LNCaP clone FGC (cell line): ENCODE data around the gene RALGAPA2.

ENCODE experiments used
- DNase-seq: peaks from one replicate; pipeline ENCODE4 v3.0.0-alpha.2; 2011; ENCODE audit warnings: low read depth
- H3K4me3 ChIP-seq: 2 replicates; pipeline ENCODE4 v1.5.1; 2011; ENCODE audit warnings: mild to moderate bottlenecking, low read depth, low read length, control low read depth
- TF ChIP-seq, protein P1 (sequence below): IDR thresholded peaks from 2 replicates; pipeline ENCODE4 v1.5.1; 2012; ENCODE audit warnings: mild to moderate bottlenecking; ENCODE audit not compliant: control insufficient read depth, insufficient read depth; ENCODE audit errors: extremely low read depth

The RALGAPA2 gene

DNA sequence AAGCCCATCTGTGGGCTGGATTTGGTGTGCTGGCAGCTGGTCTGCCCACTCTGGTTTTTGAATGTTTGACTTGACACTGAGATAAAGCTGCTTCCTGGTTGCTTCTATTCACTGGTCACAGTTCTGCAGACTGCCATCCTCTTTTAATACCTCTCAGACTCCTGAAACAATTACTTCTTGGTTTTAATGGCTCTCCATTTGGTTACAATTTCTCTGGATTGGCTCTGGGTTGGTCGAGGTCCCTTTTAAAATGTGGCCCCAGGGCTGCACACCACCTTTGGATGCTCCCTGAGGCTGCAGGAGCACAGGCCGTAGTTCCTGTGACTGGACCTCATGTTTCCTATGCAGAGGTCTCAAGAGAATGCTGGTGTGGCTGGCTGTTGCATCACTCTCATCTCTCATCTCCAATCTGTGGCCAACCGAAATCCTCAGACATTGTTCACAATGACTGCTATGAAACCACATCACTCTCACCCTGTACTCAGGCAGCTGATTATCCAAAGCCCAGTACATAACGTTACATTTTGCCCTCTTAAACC, 246.0 kb downstream of the RALGAPA2 start:
- no peak overlapping the region for H3K4me3 ChIP-seq
- DNase-seq = no peak
- TF ChIP-seq, protein P1, sequence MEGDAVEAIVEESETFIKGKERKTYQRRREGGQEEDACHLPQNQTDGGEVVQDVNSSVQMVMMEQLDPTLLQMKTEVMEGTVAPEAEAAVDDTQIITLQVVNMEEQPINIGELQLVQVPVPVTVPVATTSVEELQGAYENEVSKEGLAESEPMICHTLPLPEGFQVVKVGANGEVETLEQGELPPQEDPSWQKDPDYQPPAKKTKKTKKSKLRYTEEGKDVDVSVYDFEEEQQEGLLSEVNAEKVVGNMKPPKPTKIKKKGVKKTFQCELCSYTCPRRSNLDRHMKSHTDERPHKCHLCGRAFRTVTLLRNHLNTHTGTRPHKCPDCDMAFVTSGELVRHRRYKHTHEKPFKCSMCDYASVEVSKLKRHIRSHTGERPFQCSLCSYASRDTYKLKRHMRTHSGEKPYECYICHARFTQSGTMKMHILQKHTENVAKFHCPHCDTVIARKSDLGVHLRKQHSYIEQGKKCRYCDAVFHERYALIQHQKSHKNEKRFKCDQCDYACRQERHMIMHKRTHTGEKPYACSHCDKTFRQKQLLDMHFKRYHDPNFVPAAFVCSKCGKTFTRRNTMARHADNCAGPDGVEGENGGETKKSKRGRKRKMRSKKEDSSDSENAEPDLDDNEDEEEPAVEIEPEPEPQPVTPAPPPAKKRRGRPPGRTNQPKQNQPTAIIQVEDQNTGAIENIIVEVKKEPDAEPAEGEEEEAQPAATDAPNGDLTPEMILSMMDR = no peak

DNA sequence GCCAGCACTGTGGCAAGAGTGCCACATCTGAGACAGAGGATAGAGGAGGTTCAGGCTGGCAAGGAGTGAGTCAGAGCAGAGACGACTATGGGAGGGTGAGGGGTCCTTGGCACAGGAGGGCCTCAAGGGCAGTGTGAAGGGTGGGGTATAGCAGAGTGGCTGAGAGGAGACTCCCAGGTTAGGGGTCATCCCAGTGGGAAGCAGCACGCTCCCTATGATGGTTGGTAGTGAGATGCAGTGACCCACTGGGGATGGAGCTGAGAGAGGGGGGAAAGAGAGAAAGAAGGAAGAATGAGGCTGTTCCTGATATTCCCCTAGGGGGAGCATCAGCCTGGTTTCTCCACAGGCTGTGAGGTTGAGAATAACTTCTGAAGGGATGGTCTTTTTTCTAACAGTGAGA, 247.2 kb downstream of the RALGAPA2 start:
- TF ChIP-seq, protein P1 = 0 out of 2 replicates have a peak, but pooled peaks have one; percentile 7
- no peak for DNase-seq
- H3K4me3 ChIP-seq = no peak overlapping the region

DNA sequence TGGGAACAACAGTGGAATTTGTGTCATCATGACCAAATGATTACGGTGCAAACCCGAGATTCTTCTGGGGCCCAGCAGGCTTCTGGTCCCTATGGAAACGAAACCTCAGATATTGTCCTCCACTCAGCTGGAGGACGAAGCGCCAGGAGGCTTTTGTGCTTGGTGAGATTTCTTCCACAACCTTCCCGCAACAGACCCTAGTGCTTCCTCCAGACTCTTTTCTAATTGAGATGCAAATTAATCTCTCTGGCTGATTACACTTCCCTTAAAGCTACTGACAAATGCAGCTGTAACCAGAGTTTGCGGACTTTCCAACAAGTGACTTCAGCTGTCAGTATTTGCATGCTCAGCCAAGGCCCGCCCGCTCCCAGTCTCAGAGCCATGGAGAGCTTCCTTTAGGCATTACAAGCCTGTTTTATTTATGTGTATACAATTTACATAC, 248.5 kb downstream of the RALGAPA2 start:
- TF ChIP-seq, protein P1 = no peak
- H3K4me3 ChIP-seq = no peak overlapping the region
- no peak for DNase-seq

DNA sequence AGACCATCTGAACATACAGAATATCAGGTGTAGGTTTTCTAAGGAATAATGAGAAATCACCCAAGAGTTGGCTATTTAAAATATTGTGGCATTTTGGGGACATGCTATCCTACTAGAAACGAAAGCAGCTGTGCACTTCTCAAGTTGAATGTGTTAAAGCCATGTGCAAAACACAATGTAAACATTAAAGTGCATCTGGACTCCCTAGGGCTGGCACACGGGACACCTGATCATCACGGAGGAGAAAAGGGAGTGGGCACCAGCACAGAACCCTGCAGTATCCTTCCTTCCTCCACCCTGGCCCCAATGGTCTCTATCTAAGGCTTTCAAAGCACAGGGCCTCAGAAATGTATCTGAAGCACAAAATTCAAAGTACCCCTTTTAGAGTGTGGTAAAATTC, 250.3 kb downstream of the RALGAPA2 start:
- TF ChIP-seq, protein P1 = no peak
- H3K4me3 ChIP-seq = no peak overlapping the region
- DNase-seq = no peak

DNA sequence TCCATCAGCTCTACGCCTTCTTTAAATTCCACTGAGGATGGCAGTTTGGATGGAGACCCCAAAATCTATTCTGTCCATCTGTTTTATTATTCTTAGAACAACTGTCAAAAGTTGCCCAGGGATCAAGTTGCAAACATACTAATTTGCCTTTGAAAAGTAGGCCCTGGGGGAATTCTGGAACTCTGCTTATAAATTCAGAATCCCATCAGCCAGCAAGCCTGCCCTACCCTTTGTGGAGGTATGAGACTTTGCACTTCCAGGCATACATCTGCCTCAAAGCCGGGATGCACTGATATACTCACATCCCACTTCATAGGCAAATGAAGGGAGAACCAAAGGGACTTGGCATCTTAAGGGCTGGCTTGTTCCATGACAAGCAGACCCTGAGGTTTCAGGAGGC, 250.9 kb downstream of the RALGAPA2 start:
- H3K4me3 ChIP-seq = no peak overlapping the region
- TF ChIP-seq, protein P1 = no peak
- DNase-seq = no peak

DNA sequence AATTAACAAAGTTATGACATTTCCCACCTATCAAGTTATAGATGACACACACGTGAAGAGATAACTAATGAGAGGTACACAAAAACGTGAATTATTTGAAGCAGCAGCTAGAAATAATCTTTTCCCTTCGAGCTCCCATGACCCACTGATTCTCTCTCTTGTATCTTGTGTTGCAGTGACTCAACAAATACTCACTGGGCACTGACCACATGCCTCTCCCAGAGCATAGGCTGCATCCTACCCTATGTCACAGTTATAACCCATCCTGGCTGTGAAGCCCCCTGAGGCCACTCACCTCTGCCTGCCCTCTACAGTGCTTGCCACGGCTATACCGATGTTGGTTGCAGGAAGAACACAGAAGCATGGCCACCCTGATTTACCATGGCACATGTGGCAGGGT, 252.7 kb downstream of the RALGAPA2 start:
- TF ChIP-seq, protein P1 = no peak
- no peak for DNase-seq
- no peak overlapping the region for H3K4me3 ChIP-seq
